HG03039 (cell line): ENCODE data around the gene ZNF716.
"Not testable (repeated sequence)": the region's sequence is repeated elsewhere in the genome, so short reads cannot be mapped to it uniquely, and the experiment has no call there.

Experiments
- ATAC-seq: cut with Tn5 transposase; IDR thresholded peaks from one replicate; pipeline ENCODE4 v1.9.1; 2021; ENCODE audit warnings: mild to moderate bottlenecking, moderate library complexity; ENCODE audit not compliant: unreplicated experiment

The ZNF716 gene

DNA sequence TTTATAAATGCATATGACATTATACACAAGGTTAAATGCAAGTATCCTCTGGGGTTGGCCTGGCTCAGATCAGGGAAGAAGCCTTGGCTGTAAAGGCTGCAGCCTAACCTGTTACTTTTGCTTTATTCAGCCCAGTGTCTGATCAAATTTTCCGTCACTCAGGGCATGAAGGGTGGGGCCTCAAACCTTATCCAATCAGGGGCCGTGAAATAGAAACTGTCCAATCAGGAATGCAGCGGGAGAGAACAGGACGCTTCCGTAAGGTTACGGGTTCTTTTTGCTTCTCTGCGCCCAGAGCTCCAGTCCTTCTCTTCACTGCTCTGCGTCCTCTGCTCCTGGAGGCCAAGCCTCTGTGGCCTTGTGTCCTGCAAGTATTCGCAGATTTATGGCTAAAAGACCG lies at the start of gene ZNF716:
ZNF716 (plus strand) TSS at position 274 of the 400 bp plus-strand sequence; CDS start at position 386, 112 bp downstream.
- ATAC-seq, result no peak

DNA sequence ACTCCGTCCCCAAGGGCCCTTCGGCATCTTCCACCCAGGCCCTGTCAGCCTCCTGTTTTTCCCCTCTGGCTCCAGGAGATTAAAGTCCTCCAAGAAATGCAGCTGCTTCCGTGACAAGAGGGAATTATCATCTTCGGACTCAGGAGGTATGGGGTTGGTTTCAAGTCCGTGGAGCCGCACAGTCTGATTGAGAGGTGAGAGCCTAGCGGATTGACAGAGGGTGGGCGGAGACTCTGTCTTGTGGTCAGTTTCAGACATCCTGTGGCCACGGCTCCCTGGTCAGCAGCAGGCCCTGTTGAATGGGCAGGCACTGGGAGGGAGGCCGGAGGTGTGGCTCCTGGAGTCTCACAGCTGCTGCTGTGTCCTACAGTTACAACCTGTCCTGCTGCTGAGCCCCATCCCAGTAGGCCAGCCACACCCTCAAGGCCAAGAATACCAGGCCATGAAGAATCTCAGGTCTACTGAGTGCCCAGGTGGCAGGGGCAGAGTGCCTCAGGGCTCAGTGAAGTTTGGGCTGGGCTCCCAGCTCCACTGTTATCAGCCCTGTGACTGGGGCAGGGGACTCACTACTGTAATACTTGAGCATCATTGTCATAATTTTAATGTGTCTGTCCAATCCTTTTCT lies 49.3 kb upstream of the ZNF716 start:
- ATAC-seq, result no peak

DNA sequence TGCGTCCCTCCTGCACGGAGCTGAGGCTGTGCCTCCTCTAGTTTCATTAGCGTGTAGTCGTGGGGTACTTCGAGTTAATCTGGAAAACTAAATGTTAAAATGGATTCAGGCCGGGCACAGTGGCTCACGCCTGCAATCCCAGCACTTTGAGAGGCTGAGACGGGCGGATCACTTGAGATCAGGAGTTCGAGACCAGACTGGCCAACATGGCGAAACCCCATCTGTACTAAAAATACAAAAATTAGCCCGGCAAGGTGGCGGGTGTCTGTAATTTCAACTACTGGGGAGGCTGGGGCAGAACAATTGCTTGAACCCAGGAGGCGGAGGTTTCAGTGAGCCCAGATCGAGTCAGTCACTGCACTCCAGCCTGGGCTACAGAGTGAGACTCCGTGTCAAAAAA lies 46.9 kb upstream of the ZNF716 start:
- not testable (repeated sequence) for ATAC-seq

DNA sequence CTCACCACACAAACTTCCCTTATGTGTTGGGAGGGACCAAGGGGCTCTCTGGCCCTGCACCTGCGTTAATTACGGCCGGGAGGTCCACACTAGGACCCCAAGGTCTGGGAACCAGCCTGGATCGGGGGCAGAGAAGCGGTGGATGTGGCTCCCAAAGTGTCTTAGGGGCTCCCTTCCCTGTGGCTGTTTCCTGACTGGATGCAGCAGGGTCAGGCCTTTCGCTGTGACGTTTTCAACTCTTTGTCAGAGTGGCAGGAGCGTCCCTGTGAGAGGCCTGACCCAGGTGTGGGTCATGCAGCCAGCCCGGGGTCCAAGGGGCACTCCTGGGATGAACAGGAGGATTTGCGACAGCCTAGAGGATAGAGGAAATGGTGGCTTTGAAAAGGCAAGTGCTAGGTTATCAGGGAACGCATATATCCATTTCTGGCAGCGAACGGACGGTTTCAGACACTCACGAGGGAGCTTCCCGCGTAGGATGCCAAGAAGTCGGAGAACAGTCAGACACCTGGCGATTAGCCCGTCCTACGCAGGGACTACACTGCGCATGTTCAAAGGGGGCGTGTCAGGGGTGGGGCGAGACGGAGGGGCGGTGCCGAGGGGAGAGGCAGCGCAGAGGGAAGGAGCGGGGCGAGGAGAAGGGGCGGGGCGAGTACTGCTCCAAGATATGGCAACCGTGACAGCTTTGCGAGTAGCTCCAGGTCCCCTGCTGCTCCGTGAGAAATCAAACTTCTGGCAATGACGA lies 46.2 kb upstream of the ZNF716 start:
- no peak for ATAC-seq

DNA sequence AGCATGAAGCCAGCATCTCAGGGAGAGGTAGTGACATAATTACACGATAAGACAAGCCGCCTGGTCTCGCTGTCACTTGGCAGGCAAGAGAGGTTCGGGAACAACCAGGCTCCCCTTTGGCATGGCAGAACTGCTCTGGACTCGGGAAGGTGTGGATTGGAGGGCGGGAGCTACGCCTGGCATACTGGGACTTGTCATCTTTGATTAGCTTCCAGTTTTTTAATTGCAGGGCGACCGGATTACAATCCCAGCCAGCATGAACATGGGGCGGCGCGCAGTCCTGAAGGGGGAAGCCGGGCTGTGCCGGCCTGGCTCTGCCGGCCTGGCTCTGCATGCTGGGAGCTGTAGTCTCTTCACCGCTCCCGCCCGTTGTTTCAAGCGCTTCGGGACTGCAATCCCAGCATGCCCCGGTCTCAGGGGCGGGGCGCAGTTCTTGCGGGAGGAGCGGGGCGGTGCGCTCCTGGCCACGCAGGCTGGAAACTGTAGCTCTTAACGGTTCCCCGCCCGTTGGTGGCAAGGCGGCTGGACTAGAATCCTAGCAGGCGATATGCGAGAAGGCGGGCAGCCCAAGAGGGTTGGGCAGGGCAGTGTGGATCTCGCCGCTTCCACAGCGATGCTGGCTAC lies 45.5 kb upstream of the ZNF716 start:
- ATAC-seq, result no peak

DNA sequence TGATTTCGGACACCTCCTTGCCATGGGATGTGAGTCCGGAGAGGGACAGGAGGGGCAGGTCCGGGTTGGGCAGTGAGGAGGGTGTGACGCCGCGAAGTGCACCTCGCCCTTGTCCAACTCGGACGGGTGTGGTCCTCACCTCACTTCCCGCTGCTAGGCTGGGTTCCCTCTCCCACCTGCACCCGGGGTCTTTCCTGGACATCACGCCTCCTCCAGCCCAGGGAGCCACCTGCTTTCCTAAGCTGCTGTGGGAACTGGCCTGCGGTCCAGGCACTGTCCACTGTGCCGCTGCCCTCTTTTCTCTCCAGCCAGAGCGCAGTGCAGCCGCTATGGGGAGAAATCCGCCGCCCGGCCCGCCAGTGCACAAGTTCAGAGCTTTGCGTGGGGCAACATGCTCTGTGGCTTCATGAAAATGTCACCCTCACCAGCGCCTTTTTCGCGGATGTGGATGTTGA lies 45.0 kb upstream of the ZNF716 start:
- ATAC-seq, result no peak

DNA sequence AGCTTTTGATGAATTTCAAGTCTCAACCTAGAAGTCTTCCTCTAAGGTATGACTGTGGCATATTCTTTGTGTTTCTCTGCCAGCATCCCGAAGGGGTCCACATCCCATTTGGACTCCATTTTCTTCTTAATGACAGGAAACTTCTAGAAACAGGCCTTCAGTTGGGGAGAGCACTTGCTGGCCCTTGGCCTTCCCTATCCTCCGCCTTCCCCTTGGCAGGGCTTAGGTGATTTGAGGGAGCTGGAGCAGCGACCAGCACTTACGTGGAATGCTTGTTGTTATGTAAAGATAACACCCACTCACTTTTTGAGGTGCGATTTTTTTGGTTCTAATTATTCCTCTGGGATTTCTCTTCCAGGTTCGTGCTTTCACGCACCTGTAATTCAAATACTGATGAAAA lies 42.9 kb upstream of the ZNF716 start:
- ATAC-seq, result no peak

DNA sequence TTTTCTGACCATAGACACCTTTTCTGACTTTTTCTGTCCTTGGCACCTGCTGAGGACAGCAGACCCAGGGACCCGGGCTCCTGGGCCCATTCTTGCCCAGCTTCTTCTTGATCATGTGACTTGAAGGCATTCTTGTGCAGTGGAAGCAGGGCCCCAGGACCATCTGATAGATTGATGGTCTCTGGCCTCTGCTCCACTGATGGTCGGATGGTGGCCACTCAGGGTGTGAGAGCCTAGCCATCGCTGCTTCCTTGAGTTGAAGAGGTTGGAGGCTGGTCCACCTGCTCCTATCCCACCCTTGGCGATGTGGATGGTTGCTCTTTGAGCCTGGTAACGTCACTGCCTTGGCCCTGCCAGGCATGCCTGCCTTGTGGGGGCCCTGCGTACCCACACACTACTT lies 37.8 kb upstream of the ZNF716 start:
- no peak for ATAC-seq

DNA sequence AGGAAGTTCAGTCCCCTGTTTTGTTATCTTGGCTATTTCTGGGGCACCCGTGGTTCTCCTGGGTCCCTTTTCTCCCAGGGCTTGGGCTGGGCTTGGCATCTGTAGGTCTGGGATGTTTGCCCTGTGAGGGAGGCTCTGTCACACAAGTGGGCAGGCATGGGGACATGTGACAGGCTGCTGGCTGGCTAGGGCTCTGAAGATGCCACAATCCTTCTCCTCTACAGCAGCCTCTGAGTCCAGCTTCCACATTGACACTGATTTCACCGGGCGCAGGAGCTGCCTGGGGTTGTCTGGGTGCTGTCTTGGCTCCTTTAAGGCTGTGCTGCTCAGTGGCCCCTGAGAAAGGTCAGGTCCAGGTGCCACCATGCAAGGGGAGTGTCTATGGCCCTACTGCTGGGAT lies 37.4 kb upstream of the ZNF716 start:
- ATAC-seq, result no peak

DNA sequence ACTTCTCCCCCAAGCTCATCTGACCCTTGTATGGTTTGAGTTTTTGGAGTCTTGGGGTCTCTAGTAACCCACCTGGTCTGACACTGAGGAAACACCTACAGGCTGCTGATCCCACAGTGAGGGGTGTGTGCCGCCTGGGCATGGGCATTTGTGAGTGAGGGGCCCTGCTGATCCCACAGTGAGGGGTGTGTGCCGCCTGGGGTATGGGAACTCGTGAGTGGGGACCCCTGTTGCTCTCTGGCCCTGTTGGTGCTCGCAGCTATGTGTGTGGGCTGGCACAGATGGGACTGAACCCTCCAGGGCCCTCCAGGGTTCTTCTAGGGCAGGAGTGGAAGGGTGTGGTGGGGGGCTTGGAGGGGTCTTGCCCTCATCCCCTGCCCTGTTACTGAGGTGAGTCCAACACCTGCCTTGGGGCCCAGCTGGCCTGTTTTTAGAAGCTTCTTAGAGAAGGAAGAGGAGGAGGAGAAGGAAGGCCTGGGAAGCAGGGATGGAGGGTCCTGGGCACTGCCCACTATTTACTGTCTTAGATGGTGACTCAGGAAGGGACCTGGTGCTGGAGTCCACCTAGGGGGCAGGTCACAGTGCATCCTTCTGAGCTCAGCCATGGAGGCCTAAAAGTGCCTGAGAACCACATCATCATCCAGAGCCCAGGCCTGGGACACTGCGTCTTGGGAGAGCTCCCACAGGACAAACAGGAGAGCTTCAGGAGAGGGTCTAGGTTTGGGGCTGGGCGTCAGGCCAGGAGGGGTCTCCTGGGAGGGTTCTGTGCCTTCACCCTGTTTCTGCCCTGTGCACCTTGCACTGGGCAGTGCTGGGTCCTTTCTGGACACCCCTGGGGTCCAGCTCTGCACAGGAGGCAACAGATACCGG lies 36.2 kb upstream of the ZNF716 start:
- ATAC-seq, result no peak

DNA sequence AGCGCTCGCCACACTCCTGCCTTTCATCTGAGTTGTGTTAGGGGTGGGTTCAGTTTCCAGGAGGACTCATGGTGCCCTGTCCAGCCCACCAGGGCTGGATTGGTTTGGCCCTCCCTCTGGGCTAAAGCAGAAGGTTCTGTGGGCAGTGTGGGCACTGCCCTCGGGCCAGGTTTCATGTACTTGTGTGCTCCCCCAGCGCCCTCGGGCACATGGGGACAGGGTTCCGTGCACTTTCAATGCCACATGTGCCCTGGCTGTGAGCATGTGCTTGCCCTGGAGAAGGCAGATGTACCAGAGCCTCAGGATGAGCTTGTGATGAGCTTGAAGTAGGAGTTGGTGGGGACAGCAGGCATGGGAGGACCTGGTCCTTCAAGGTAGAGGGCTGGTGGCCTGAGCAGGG lies 35.6 kb upstream of the ZNF716 start:
- ATAC-seq, result no peak

DNA sequence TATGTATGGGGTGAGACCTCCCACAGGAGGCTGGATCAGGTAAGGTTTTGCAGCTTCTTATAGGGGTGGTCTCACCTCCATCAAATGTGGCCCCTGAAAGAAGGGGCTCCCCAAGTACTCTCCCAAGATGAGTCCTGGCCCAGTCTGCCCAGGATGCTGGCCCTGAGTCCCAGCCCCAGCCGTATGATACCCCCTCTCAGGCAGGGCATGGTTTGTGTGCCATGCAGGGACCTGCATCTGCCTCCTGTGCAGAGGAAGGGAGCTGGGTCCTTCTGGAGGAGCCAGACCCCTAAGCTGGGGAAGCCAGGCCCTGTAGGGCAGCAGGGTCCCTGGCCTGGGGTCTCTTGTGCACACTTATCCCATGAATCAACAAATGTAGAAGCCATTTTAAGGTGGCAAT lies 35.1 kb upstream of the ZNF716 start:
- no peak for ATAC-seq

DNA sequence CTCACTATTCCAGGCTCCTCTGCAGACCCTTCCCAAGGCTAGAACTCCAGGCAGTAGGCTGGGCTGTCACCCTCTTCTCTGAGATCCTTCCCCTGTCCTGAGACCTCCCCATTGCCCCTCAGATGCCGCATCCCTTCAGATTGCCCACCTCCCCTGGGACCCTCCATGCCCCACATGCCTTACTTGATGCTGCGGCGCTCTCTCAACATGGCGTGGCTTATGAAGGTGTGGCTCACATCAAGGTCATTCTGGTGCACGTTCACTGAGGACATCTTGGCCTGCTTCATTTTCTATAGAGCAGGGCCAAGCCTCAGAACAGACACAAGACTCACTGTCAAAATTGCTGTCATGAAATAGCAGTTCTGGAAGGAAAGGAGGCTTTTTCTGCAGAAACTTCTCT lies 34.7 kb upstream of the ZNF716 start:
- ATAC-seq, result no peak

DNA sequence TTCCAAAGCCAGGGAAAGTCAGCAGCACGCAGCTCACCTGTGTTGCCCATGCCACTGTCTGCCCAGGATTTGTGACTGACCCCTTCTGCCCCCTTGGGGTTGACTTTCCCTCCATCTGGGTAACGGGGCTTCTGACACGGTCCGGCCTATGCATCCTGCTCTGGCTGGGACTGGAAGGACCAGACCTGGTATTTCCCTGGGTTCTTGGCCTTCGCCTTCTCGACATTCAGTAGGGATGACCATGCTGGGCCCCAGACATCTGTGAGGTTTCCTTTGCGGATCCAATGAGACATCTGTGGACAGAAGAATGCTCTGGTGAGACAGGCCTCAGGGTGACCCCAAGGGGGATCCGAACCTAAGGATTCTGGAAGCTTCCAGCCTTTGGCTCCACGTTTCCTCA lies 34.2 kb upstream of the ZNF716 start:
- ATAC-seq, result no peak

DNA sequence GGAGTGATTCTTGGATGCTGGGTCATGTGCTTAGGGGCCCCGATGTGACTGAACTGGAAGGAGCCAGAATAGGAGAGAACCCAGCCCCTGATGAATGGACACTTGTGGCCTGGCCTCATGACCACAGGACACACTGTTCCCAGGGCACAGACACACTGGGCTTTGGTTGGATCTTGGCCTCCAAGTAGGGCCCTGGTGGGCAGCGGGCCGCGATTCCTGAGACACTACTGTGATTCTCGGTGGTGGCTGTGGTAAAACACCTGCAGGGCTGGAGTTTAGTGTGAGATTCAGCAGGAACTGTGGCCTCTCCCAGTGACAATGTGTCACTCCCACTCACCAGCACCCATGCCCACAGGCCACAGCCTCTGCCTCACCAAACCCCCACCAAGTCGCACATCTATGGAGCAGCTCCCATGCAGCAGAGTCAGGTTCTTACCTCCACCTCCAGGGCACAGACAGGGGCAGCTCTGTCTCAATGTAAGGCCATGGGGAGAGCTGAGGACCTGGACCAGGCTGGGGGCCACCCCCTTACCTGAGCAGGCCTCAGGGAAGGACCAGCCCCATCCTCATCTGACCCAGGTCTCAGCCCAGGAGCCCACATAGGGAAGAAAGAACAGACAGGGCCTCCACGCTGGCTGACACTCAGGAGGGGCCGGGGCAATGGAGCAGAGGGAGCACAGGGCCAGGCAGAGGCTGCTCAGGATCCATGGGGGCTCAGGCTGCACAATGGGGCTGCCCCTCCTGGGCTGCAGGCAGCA lies 33.2 kb upstream of the ZNF716 start:
- ATAC-seq, result no peak

DNA sequence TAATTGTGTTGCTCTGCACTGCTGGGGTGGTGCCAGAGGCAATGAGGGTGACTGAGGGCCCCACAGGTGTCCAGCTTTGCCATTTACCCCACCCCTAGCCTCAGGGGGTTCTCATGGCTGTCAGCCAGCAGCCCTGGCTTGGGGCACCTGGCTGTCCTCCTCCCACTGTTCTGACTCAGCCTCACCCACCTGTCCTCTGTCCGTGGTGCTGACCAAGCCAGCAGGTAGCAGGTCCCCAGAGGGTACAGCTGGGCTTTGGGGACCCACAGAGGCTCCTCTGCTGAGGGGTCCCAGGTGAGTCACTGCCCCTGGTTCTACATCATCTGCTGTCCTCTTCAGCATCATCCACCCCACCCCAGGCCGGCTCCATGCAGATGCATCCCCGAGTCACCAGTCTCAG lies 32.2 kb upstream of the ZNF716 start:
- no peak for ATAC-seq

DNA sequence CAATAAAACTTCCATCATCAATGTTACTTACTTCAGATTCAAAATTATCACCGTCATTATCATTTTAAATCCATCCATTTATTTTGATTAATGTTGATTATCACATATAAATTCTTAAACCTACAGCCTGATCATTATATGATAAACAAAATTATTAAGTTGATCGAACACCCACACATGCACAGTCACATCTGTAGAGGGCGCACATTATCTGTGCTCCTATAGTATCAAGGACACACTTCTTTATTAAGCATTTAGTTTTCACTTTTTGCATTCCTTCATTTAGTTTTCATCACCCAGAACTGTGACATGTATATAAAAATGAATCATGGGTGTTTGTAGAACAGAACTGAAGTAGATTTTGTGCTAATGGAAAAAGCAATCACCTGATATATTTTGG lies 26.2 kb upstream of the ZNF716 start:
- ATAC-seq, result no peak

DNA sequence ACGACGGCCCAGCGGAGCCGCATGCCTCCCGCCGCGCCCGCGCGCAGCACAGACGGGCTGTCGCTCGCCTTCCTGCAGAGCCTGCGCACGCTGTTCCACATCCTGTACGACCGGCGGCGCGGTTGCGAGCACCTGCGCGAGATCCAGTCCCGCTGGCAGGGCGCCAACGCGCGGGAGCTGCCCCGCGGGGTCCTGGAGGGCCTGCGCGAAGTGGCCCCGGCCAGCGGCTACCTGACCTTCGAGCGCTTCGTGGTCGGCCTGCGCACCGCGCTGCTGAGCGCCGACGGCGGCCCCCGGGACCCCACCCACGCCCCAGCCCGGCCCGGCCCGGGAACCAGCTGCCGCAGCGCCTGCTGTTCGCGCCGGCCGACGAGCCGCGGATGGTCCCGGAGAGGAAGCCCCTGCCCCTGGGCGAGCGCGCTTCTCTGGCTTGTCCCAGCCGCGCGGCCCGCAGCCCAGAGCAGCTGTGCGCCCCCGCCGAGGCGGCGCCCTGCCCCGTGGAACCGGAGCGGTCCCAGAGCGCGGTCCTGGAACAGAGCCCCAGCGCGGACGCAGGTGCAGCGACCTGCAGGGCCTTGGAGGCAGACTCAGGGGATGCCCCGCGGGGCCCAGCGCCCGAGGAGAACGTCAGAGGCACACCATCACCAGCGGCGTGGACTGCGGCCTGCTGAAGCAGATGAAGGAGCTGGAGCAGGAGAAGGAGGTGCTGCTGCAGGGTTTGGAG lies 25.3 kb upstream of the ZNF716 start:
- ATAC-seq, result no peak

DNA sequence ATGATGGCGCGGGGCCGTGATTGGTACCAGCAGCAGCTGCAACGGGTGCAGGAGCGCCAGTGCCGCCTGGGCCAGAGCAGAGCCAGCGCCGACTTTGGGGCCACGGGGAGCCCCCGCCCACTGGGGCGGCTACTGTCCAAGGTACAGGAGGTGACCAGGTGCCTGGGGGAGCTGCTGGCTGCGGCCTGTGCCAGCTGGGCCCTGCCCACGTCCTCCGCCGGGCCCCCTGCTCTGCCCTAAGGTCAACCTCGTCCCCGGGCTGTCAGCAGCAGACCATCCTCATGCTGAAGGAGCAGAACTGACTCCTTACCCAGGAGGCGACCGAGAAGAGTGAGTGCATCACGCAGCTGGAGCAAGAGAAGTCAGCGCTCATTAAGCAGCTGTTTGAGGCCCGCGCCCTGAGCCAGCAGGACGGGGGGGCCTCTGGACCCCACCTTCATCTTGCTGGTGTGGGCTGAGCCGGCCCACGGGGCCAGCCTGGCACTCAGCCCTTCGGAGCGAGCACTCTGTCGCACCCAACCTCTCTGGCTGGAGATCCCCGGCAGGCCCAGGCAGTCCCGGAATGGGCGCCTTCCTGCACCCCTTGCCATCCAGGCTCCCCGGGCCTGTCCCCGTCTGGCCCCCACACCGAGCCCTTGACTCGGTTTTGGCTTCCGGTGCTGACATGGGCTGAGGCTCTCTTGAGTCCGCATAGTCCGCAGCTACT lies 24.6 kb upstream of the ZNF716 start:
- ATAC-seq, result no peak
